SH-SY5Y (cell line): ENCODE data around the gene DST.

Experiments
- GATA2 ChIP-seq: IDR thresholded peaks from 2 replicates; pipeline ENCODE4 v1.6.1; 2011; ENCODE audit warnings: mild to moderate bottlenecking, low read depth, low read length
- GATA3 ChIP-seq: IDR thresholded peaks from 2 replicates; pipeline ENCODE4 v1.6.1; 2011; ENCODE audit warnings: low read depth, mild to moderate bottlenecking, low read length, moderate library complexity

GRCh38 chr6:56444855-56445254, 197.8 kb downstream of the DST start:
- no peak for TF ChIP-seq GATA2
- no peak for TF ChIP-seq GATA3
